Psoas muscle (tissue), 8 donors: ENCODE data around the gene EXOSC2. TPM values are rescaled to one million over a fixed set of nuclear protein-coding genes. Genes with fewer than 3 reads are reported as not detected.

Source experiments
- ATAC-seq, 4 donors: fragments of 200-7000 bp; cut with Tn5 transposase; one replicate each; pipeline ENCODE4 v1.9.1; 2020; ENCODE audit warnings: moderate library complexity in 3 of 4, mild to moderate bottlenecking in 2 of 4
- DNase-seq, 2 donors: peaks; one replicate each; pipeline ENCODE4 v3.0.0-alpha.2; 2020
- H3K27ac ChIP-seq: fragments of 200-600 bp; one replicate; pipeline ENCODE4 v1.8.0; 2022
- H3K27me3 ChIP-seq, 3 donors: fragments of 200-600 bp in 1 of 3; one replicate each; pipeline versions ENCODE4 v1.6.1 to v1.8.0; 2013 to 2022; ENCODE audit warnings: low read length in 2 of 3, mild to moderate bottlenecking in 2 of 3, moderate library complexity in 1 of 3; ENCODE audit not compliant: insufficient read depth in 3 of 3
- H3K36me3 ChIP-seq, 2 donors: fragments of 200-600 bp in 1 of 2; one replicate each; pipeline versions ENCODE4 v1.6.1 to v1.8.0; 2013 to 2022; ENCODE audit warnings: low read depth in 1 of 2, mild to moderate bottlenecking in 1 of 2, moderate library complexity in 1 of 2; ENCODE audit not compliant: insufficient read depth in 1 of 2
- H3K4me1 ChIP-seq: fragments of 200-600 bp; one replicate; pipeline ENCODE4 v1.8.0; 2022
- H3K4me3 ChIP-seq: fragments of 200-600 bp; one replicate; pipeline ENCODE4 v1.8.0; 2022; ENCODE audit warnings: mild to moderate bottlenecking
- H3K9me3 ChIP-seq: fragments of 200-600 bp; one replicate; pipeline ENCODE4 v1.8.0; 2022
- CTCF ChIP-seq: fragments of 200-600 bp; IDR thresholded peaks from one replicate; pipeline ENCODE4 v1.8.0; 2022; ENCODE audit warnings: antibody characterized with exemption
- WGBS, 3 donors: extraction: QIAGEN DNeasy Blood & Tissue Kit; methylation state at CpG; one replicate each; pipeline versions ENCODE4 v1.1.6 to v1.1.7; 2013; 5-methylcytosine and 5-hydroxymethylcytosine counted together
- intact Hi-C, 2 donors: fragments of 100-400 bp; cut with DNase I; formaldehyde crosslinking; loops; one replicate each; pipeline versions ENCODE4 v1.11.0 to v1.14.2; 2022
- polyA plus RNA-seq, 3 donors: library from polyadenylated mRNA; stranded (reverse); fragments of 200-250 nt; gene quantifications; one replicate each; pipeline ENCODE4 v1.2.3, GENCODE V29; 2013
- total RNA-seq, 4 donors: library from RNA; stranded (reverse); fragmentation: NEBNext Ultra II Directional in 2 of 4; extraction: Animal tissue kit (Norgen Biotek cat#: 25700) in 2 of 4; gene quantifications; one replicate each; pipeline versions ENCODE4 v1.2.1 to v1.2.4, GENCODE V29; 2021 to 2023
- donor health status: healthy with polysubstance abuse.
- donor health status: DM: no; HTN: no; CAD: no; lungs with moderate emphysema.
- donor health status: Bipolar disorder and iron deficiency.
- donor health status: healthy.
- donor health status: DM: yes; HTN: yes; CAD: no.
- donor health status: DM: no; HTN: no; CAD: no.
- donor health status: DM: no; HTN: no; CAD: no.
- donor health status: DM: yes; HTN: yes; CAD: no.

EXOSC2 gene
- total and polyA plus RNA-seq, 7 donors = 11.8 to 25.0 (median 15.5) TPM

- Histone ChIP-seq H3K27ac (no peak overlapping the region), H3K4me3 (peak overlapping the region; percentile 64), H3K4me1 (peaks cover 28% of the 10 kb centered on the region), H3K9me3 (no peaks in the 10 kb centered on the region), H3K27me3 (peaks cover 7 to 97% (median 62%) of the 10 kb centered on the region in 3 donors), H3K36me3 (no peaks in the 10 kb centered on the region)
- WGBS, 3 donors = 4 to 7% (median 6%) methylated on average over 43 to 47 of the region's 47 CpGs
- peak in 1 of 4 donors; percentile 33 for ATAC-seq
- DNase-seq = no peak
- no peak for TF ChIP-seq CTCF
- intact Hi-C loops = no loop called here
Measured at GRCh38 chr9:130661451-130662098, 32.0 kb upstream of the EXOSC2 start.

DNA sequence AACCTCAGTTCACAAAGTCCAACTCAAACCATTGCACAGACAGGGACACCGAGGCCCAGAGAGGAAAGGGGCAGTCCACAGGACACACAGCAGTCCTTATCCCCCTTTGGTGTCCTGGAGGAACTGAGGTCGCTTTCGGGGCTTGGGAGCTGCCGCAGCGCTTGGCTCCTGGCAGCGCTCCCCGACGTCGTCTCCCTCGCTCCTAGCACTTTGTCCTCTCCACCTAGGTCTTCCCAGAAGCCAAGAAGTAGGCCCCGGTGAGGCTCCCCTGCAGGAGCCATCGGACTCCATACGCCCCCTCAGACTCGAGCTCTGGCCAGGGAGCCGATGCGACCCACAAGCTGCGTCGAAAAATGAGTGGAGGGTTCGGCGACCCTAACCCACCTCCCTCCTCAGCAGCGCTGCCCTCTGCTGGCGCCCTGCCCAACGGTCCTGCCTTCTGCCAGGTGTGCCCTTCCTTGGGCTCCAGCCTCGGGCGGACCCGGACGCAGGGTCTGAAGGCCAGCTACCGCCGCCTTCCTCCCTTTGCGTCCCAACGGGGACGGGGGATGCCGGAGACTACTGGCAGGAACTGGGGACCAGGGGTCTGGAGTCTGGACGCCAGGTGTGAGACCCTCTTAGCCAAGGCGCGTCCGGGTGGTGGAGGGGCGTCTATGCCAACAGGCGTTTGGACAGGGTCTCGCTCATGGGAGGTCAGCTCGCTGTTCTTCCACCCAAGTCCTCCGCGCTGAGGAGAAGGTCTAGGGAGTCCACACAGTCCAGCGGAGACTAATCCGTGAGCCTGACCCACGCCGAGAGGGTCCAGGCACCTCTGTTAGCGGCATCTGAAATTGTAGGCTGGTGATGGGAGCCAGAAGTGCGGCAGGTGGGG is 31.2 kb upstream of the EXOSC2 start:
- Histone ChIP-seq H3K27ac (no peak overlapping the region), H3K4me3 (no peak overlapping the region), H3K9me3 (no peaks in the 10 kb centered on the region), H3K27me3 (peaks cover 7 to 97% (median 67%) of the 10 kb centered on the region in 3 donors), H3K36me3 (no peaks in the 10 kb centered on the region), H3K4me1 (peaks cover 28% of the 10 kb centered on the region)
- ATAC-seq (no peak), DNase-seq (no peak)
- 6 to 15% (median 14%) methylated on average over 49 of the region's 49 CpGs for WGBS, 3 donors
- intact Hi-C loops = no loop called here
- no peak for TF ChIP-seq CTCF

DNA sequence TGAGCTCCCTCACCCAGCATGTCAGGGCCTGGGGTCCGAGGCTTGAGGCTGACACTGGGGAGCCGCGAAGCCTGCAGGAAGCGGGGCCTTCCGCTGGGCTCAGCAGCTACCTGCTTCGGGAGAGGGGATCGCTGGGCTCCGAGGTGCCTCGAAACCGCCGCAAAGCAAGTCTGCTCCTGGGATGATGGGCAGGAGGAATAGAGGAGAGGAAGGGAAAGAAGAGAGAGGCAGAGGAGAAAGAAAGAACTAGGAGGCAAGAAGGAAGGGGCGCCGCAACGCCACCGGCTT is 30.7 kb upstream of the EXOSC2 start:
- ATAC-seq (no peak), DNase-seq (no peak)
- peaks cover 28% of the 10 kb centered on the region for H3K4me1 ChIP-seq

DNA sequence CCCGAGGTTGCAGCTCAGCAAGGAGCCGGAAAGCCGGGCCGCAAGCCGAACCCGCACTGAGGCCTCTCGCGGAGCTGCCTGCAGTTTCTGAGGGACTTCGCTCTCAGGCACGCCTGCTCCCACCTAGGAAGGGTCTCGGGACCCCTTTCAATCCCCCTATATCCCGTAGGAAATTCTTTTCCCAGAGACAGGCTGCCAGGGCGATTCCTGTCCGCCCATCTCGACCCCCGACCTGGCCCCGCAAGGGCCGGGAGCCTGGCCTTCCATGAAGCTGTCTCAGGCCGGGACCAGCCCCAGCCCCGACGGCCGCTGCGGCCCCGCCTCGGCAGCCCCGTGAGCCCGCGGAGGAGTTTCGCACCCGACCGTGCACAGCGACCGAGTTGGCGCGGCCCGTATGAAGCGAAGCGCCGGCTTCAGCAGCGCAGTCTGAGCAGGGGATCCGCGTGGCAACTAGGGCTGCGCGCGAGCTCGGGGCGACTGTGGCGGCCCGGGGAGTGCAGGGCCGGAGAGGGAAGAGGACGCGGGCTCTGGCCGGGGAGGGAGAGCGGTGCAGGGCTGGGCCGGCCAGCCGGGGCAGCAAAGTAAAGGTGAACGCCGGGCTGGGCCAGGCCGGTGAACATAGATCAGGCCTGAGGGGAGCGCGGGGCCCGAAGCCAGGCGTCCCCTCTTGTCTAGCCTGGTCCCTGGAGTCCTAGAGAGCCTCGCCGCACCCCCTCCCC is 30.2 kb upstream of the EXOSC2 start:
- Histone ChIP-seq H3K4me3 (peak overlapping the region; percentile 11), H3K27ac (no peak overlapping the region), H3K9me3 (no peaks in the 10 kb centered on the region), H3K4me1 (peaks cover 28% of the 10 kb centered on the region), H3K27me3 (peaks cover 4 to 95% (median 64%) of the 10 kb centered on the region in 3 donors), H3K36me3 (no peaks in the 10 kb centered on the region)
- DNase-seq (no peak), ATAC-seq (peak in 3 of 4 donors; percentile 15 to 30 (median 29))
- intact Hi-C loops = no loop called here
- no peak for TF ChIP-seq CTCF
- WGBS, 3 donors = 2 to 7% (median 6%) methylated on average over 44 to 65 of the region's 65 CpGs

More for the DNA sequence above, 30.7 kb upstream of the EXOSC2 start:
- Histone ChIP-seq H3K27ac (no peak overlapping the region), H3K27me3 (peaks cover 7 to 96% (median 67%) of the 10 kb centered on the region in 3 donors), H3K36me3 (no peaks in the 10 kb centered on the region), H3K9me3 (no peaks in the 10 kb centered on the region), H3K4me3 (no peak overlapping the region)
- intact Hi-C loops = no loop called here
- 7 to 29% (median 19%) methylated on average over 15 of the region's 15 CpGs for WGBS, 3 donors
- TF ChIP-seq CTCF = no peak
